ENCODE measurements around the gene GBF1.

The GBF1 gene

DNA sequence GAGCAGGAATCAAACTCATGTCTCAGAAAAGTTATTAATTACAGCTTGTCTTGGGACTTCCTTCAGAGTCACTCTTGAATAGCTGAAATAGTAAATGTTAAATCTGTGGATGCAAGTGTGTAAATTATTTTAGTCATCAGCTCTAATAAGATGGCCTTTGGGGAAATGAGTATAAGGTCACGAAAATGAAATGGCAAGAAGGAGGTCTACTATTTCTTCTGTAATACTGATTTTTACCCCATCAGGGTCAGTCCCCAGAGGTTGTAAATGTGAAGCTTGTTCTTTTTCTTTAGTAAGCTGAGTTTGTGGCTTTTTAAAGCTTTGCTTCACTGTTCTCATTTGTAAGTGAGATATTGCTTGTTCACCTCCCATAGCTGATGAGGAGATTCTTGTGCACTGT, 63.9 kb downstream of the GBF1 start:
- no peak for DNase-seq

- no peak for DNase-seq
Measured at GRCh38 chr10:102309916-102310315, 64.6 kb downstream of the GBF1 start.

DNA sequence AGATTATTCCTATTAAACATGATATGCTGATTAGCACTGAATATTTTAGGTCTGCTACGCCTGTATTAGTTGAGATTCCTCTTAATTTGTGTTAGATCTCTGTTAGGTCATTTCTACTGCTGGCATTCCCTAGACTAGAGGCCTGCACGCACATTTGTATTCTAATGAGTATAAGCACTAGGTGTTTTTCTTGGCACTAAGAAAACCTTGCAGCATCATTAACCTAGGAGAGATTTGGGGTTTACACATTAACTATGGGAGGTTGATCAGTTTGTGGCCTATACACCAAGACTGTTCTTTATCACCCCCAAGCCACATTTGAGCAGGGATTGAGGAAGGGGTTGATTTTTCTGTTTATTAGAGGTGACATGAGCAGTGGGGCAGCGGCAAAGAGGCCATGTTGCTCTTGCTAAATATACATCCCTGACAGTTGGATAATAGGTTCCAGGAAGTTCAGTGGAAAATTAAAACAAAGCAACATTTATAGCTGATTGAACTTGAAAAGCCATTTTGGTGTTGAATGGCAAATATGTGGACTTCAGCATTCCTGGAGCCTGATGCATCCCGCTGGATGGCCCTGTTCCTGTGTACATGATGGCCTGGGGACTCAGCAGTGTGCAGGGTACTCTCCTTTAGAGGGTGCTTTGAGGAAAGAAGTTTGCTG, 65.2 kb downstream of the GBF1 start:
- no peak for DNase-seq

DNA sequence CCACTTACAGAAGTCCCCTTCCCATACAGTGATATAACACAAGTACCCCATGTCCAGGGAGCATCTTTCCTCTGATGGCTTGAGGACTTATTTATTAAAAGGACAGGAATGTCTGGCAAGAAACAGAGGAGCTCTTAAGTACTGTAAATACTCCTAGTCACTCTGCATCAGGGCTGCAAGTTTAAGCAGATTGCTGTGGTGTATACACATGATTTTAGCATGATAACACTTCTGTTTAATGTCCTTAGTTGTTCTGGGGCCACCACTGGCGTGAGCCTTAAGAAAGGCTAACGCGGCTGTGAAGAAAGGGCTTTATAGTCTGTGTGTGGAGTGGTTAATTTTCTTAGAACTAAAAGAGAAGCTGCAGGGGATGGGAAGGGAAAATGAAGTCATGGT, 65.7 kb downstream of the GBF1 start:
- no peak for DNase-seq

DNA sequence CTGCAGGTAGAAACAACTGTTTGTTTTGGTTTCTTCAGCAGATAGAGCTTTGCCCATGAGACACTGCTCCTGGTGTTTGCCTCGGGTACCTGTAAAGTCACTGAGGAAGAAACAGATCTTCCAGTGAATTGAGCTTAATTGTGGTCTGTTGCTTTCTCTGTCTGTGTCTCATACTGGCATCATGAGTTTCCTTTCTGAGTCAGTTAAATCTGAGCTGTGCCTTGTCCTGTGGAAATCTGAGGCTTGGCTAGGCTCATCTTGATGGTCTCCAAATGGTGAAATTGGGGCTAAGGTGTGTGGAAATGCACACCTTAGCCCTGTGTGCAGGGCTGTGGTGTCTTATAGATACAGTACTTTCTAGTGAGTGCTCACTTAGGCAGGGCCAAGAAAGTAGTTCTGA, 67.4 kb downstream of the GBF1 start:
- DNase-seq, result no peak

DNA sequence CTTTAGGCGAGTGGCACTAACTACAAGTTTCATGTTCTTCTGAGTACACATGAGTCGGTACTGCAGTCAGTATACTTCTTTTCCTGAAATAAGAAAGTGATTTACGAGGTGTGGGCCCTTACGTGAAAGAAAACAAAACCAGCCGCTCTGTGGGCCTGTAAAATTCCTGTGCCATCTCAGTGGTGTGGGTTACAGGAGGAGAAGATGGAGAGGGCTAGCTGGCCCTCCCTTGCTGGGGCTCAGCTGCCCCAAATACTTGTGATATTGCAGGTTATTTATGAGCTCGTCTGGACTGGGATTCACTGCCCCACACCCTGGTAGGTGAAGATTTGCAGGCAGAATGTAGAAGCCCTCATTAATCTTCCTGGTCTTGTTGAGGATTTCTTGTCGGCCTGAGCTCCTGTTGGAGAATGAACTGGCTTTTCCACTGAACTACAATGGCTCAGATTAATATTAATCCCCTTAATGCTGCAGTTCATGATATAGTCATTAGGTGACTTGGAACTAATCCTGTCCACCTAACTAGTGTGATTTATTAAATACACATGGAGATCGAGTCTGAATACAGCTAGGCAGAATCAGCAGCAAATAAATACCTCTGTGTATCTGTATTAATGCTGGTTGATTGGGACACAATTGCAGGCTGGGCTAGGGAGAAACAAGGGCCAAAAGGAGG, 68.0 kb downstream of the GBF1 start:
- no peak for DNase-seq

DNA sequence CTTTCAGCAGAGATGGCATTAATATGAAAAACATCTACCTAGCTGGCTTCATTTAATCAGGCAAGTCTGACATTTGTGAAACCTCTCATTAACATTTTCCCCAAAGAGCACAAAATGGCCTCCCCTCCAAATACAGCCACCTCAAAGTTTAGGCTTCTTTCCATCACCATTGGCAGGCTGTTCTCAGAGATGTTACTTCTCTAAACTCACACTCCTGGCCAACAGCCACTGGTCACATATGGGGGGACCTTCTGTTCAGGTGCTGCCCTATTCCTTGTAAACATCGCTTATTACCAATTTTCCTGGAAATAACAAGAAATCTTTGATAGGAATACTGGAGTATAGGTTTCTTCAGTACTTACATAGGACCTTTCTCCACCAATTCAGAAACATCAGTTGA, 69.5 kb downstream of the GBF1 start:
- no peak for DNase-seq

DNA sequence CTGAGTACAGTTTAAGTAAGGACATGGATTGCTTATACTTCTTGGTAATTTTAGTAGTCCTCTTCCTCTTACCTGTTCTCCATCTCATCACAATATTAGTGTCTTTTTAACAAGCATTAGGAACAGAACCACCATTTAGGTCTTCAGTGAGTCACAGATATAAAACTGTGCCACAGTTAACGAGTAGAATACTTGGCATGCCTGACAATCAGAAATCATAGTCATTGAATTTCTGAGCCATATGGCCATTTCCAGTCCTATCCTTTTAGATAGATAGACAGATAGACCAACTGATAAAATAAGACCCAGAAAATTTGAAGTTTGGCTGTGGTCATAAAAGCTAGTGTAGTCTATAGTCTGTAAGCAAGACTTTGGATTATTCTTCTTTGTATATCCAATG, 71.1 kb downstream of the GBF1 start:
- no peak for DNase-seq

DNA sequence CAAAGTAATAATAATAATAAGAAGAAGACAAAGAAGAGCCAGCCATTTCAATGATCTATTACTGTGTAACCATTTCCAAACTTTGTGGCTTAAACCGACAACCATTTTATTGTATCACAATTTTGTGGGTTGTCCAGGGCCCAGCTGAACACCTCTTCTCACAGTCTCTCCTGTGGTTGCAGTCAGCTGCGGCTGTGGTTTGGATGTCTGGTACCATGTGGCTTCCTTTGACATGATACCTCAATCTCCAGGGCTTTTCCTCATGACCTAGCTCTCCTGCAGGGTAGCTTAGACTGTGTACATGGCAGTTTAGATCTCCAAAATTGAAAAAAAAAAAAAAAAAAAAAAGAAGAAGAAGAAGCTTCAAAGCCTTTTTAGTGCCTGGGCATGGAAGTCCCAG, 77.6 kb downstream of the GBF1 start:
- no peak for DNase-seq

- no peak for DNase-seq
Measured at GRCh38 chr10:102324061-102324460, 78.7 kb downstream of the GBF1 start.

- DNase-seq, result no peak
Measured at GRCh38 chr10:102326031-102326430, 80.7 kb downstream of the GBF1 start.

DNA sequence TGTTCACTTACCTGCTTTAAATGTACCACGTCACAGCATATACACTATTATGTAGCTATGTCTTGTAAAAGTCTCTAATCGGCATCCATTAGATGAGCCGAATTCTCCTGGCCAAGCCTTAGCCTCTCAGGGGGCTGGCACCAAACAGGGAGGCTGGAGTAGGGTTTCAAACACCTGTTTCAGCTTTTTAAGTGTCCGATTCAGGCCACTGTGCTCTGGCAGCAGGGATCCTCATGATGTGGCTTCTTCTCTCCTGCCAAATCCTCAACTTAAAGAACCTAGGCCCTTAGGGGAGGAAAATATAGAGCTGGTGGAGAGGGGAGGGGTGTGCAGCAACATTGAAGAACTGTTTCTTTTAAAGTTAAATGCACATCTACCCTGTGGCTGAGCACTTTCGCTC, 81.7 kb downstream of the GBF1 start:
- DNase-seq, result peak; percentile 13

DNA sequence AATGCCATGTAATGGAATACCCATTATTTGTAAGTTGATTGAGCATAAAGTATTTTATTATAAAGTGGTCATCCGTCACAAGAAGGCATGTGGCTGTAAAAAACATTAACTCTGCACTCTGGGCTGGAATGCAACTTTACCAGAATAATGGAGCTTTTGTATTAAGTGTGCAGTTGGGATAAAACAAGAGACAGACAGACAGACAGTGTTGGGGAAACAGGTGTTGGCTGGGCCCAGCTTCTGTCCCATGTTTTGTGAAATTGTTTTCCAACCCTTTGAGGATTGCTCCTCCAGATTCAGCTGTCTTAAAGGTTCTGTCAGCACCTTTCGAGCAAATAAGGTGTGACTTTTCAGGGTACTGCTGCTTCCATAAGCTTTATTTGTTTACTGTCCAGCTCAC, 82.3 kb downstream of the GBF1 start:
- DNase-seq, result no peak

DNA sequence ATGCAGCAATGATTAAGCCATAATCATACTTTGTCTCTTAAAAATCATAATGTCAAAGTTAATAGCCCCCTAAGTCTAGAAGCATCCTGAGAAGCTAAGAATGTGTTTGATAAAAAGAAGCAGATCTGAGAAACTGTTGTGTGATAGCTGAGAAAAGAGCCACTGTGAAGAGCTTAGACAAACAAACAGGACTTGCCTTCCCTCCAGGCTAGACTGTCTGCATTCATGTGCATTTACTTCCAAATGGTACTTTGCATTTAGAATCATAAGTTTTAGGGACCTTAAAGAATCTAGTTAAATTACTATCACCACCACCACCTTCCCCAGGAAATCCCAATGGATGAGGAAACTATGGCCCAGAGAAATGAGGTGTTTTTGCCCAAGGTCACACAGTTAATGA, 87.4 kb downstream of the GBF1 start:
- no peak for DNase-seq

- DNase-seq, result no peak
Measured at GRCh38 chr10:102334101-102334500, 88.8 kb downstream of the GBF1 start.

- DNase-seq, result no peak
Measured at GRCh38 chr10:102335184-102335583, 89.9 kb downstream of the GBF1 start.

- no peak for DNase-seq
Measured at GRCh38 chr10:102341038-102341688, 95.8 kb downstream of the GBF1 start.

GRCh38 chr10:102342458-102342857, 97.1 kb downstream of the GBF1 start:
- no peak for DNase-seq

DNA sequence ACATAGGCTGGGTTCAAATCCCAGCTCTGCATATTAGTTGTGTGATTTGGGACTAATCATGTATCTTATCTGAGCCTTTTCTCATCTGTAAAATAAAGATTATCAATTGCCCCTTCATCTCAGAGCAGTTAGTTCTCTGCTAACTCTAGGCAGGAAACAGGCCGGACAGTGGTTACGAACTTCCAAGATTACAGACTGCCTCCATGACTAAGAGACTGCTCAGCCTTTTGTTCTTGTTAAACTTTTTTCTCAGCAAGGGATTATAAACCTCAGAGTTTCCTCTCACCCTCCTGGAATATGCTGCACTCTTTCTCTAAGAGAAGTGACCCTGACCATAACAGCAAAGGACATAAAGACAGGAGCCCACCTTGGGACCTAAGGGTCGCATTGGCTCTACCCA, 97.6 kb downstream of the GBF1 start:
- no peak for DNase-seq

DNA sequence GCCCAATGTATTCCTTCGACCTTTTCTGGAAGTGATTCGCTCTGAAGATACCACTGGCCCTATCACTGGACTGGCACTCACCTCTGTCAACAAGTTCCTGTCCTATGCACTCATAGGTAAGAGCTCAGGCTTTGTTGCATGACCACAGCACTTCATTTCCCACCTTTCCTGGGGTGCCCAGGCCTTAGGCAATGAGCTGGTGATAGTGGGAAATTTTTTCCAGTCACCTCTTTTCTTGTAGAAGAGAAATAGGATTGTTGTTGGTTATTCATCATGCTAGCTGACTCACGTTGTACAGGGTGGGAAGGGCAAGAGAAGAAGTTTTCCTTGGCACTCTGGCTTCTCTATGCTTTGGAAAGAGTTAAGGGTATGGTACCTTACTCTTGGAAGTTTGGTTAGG, 98.7 kb downstream of the GBF1 start:
- no peak for DNase-seq

GRCh38 chr10:102347236-102347828, 102.0 kb downstream of the GBF1 start:
- DNase-seq, result peak; percentile 9

DNA sequence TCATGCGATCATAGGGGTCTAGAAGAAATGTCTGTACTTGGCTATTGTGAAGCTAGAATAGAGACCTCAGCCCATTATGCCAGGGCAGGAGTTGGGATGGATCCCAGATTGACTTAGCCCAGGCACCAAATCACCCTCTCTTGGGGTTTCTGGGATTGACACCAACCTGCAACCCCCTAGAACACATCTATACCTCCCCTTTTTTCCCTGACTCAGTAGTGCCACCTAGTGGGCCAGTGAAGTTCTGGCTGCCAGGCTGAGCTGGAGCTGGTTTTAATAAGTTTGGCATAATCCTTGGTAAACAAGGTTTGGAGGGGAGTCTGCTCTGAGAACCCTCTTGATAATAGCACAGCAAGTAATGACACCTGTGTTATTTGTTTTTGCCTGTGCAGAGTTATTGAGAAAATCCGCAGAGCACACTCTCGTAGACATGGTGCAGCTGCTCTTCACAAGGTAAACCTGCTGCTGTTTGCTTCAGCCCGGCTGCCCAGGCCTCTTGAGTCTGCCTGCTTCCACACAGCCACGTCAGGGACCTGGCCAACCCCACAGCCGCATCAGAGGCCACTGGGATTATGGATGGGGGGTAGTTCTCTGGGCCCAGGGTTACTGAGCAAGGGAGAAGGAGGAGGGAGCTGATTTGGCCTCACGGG, 106.9 kb downstream of the GBF1 start:
- no peak for DNase-seq

DNA sequence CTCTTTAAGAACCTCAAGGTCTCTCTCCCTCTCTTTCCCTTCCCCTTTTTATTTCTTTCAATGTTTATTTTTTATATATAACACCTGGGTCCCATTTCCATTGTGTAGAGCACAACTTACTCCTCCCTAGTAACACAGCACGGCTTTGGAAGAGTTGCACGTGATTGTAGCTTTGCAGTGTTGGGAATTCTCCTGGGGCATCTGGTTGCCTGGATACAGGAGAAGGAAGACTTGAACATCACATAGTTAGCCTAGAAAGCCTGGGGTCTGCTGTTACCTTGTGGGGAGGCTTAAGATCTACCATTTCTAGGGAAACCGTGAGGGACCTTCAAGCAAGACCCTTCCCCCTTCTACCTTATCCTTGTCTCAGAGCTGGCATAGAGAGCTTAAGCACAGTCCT, 109.1 kb downstream of the GBF1 start:
- DNase-seq, result no peak

All from DMS 273 treated with DMSO at 0.1 percent for 48 hours (cell line).